ENCODE measurements around the gene GADD45G. TPM values are rescaled to one million over a fixed set of nuclear protein-coding genes. Genes with fewer than 3 reads are reported as not detected.

GADD45G gene
- total and polyA plus RNA-seq, 2 of the 4 experiments (the other 2 are of a cell fraction) = 0.15 TPM; not detected in 1

DNA sequence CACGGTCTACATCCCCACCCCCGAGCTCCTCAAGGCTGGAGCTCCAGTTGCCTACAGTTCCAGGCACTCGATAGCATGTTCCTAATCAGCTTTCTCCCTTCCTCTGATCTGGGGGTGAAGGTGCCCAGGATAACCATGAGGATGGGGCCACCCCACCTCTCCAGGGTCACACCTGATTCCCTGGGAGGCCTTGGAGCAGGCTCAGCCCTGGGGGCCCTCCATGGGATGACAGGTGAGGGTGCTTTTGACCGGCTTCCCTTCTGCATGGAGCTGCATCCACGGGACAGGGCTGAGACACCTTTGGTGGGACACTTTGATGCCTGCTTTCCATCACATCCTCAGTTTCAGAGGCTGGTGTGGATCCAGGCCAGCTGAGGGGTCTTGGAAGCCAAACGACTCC, 28.6 kb downstream of the GADD45G start:
- Histone ChIP-seq H2BK120ac (ENCODE audit: low read depth, low read length) (no peak overlapping the region), H3K79me1 (ENCODE audit: low read depth in 1 of 2, low read length in 2 of 2) (no peaks in the 10 kb centered on the region), H3K23ac (ENCODE audit: low read depth, low read length) (no peak overlapping the region), H3K56ac (ENCODE audit: extremely low read depth, insufficient read depth, low read length) (no peak overlapping the region), H2BK20ac (ENCODE audit: low read depth, low read length) (no peak overlapping the region), H3K36me3 (ENCODE audit: control insufficient read depth, insufficient read depth, low read length) (no peaks in the 10 kb centered on the region), H2BK5ac (ENCODE audit: low read depth, low read length, poor library complexity, severe bottlenecking) (no peak overlapping the region), H3K9ac (ENCODE audit: low read depth, low read length) (no peak overlapping the region), H3K9me1 (ENCODE audit: insufficient read depth, low read length) (no peaks in the 10 kb centered on the region), H4K8ac (ENCODE audit: low read depth in 2 of 2, low read length in 2 of 2) (no peak overlapping the region), H3K14ac (replicated peaks; ENCODE audit: low read depth, low read length) (no peak overlapping the region), H4K5ac (ENCODE audit: low read depth, low read length) (no peak overlapping the region), H2AK5ac (ENCODE audit: low read depth, low read length) (no peak overlapping the region), H2BK15ac (ENCODE audit: low read depth, low read length) (no peak overlapping the region), H3K18ac (ENCODE audit: low read depth, low read length) (no peak overlapping the region), H3K4me1 (ENCODE audit: control insufficient read depth, insufficient read depth, low read length) (no peaks in the 10 kb centered on the region), H4K20me1 (ENCODE audit: insufficient read depth, low read length) (no peaks in the 10 kb centered on the region), H3K4me3 (ENCODE audit: insufficient read depth, low read depth, low read length) (no peak overlapping the region), H3K4ac (ENCODE audit: low read depth, low read length) (no peak overlapping the region), H3K27ac (ENCODE audit: insufficient read depth, low read length) (no peak overlapping the region), H3K4me2 (ENCODE audit: low read depth, low read length) (no peak overlapping the region), H2AFZ (replicated peaks; ENCODE audit: low read length, poor library complexity) (no peak overlapping the region), H3K27me3 (ENCODE audit: control insufficient read depth, insufficient read depth, low read length) (peaks cover 6% of the 10 kb centered on the region), H2AK9ac (replicated peaks; ENCODE audit: low read depth, low read length, poor library complexity) (no peak overlapping the region), H4K91ac (ENCODE audit: insufficient read depth, low read depth, low read length) (no peak overlapping the region), H3K9me3 (ENCODE audit: control insufficient read depth, insufficient read depth, low read length) (no peaks in the 10 kb centered on the region)
- TF ChIP-seq, protein P1, sequence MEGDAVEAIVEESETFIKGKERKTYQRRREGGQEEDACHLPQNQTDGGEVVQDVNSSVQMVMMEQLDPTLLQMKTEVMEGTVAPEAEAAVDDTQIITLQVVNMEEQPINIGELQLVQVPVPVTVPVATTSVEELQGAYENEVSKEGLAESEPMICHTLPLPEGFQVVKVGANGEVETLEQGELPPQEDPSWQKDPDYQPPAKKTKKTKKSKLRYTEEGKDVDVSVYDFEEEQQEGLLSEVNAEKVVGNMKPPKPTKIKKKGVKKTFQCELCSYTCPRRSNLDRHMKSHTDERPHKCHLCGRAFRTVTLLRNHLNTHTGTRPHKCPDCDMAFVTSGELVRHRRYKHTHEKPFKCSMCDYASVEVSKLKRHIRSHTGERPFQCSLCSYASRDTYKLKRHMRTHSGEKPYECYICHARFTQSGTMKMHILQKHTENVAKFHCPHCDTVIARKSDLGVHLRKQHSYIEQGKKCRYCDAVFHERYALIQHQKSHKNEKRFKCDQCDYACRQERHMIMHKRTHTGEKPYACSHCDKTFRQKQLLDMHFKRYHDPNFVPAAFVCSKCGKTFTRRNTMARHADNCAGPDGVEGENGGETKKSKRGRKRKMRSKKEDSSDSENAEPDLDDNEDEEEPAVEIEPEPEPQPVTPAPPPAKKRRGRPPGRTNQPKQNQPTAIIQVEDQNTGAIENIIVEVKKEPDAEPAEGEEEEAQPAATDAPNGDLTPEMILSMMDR (conservative IDR thresholded peaks at IDR 0.05; ENCODE audit: low read depth, low read length) = no peak
- TF ChIP-seq POLR2A (IDR thresholded peaks at IDR 0.05; ENCODE audit: low read depth, low read length) = no peak
- no peak for TF ChIP-seq CEBPB (IDR thresholded peaks at IDR 0.05; ENCODE audit: low read depth, low read length)
- no peak for TF ChIP-seq MXI1 (IDR thresholded peaks at IDR 0.05; ENCODE audit: borderline replicate concordance, low read depth, low read length)
- TF ChIP-seq MAFK (IDR thresholded peaks at IDR 0.05; ENCODE audit: low read depth, low read length) = no peak
- no peak for TF ChIP-seq CHD1 (IDR thresholded peaks at IDR 0.05; ENCODE audit: low read depth, low read length)
- no peak for TF ChIP-seq RAD21 (IDR thresholded peaks at IDR 0.05; ENCODE audit: low read length)
- TF ChIP-seq RCOR1 (IDR thresholded peaks at IDR 0.05; ENCODE audit: insufficient replicate concordance, low read length) = no peak
- TF ChIP-seq FOS (IDR thresholded peaks at IDR 0.05; ENCODE audit: low read depth, low read length) = no peak
- TF ChIP-seq, protein P2, sequence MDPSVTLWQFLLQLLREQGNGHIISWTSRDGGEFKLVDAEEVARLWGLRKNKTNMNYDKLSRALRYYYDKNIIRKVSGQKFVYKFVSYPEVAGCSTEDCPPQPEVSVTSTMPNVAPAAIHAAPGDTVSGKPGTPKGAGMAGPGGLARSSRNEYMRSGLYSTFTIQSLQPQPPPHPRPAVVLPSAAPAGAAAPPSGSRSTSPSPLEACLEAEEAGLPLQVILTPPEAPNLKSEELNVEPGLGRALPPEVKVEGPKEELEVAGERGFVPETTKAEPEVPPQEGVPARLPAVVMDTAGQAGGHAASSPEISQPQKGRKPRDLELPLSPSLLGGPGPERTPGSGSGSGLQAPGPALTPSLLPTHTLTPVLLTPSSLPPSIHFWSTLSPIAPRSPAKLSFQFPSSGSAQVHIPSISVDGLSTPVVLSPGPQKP (IDR thresholded peaks at IDR 0.05; ENCODE audit: borderline replicate concordance, low read depth, low read length) = no peak
- no peak for TF ChIP-seq SMC3 (IDR thresholded peaks at IDR 0.05; ENCODE audit: low read depth, low read length)
- intact Hi-C loops (cut with micrococcal nuclease) = no loop called here
- in situ Hi-C loops (cut with MboI; ENCODE audit: low sequenced_read_pairs) = no loop called here
- DNase-seq (no peak), ATAC-seq (ENCODE audit: low read depth) (no peak)
- ChIA-PET POLR2A (ENCODE audit: unreplicated experiment) (no interaction called here), CTCF (no interaction called here)
- WGBS, 2 experiments (ENCODE audit: extremely low coverage in 2 of 2, insufficient read length in 1 of 2) = 0% methylated on average over 1 of the region's 6 CpGs; no CpG with 5 or more reads in 1 of the 2 experiments
- BruUV-seq (replicated peaks) = no TSS peak
- dilution Hi-C loops (cut with HindIII; ENCODE audit: low sequenced_read_pairs, unreplicated experiment) = no loop called here
